ENCODE results near the gene REC8. TPM values are rescaled to one million over a fixed set of nuclear protein-coding genes. Genes with fewer than 3 reads are reported as not detected.
"Not testable (repeated sequence)": the region's sequence is repeated elsewhere in the genome, so short reads cannot be mapped to it uniquely, and the experiment has no call there.

Gene REC8
- total RNA-seq, 1 donor from 2014 or later: 1.7 TPM

DNA sequence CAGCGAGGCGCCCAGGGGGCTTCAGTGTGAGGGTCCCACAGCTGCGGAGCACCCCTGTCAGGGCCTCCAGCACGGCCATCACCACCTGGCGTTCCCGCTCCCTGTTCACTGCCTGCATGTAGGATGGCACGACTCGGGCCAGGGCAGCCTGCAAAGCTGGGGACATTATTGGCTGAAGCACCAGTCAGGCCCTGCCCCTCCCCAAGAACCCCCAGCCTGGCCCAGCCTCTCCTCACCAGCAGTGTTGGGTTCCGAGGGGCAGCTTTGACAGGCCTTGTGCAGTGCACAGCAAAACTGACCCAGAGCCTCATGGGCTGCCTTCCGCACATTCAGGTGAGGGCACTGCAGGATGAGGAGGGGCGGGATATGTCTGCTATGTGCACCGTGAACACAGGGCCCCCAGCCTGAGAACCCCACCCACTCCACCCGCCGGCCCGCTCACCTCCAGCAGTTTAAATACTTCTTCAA, 11.2 kb downstream of the REC8 start:
- DNase-seq (ENCODE audit: low read depth in 2 of 2): no peak

- DNase-seq (ENCODE audit: low read depth in 2 of 2): no peak
Measured at GRCh38 chr14:24184104-24184970, 12.5 kb downstream of the REC8 start.

GRCh38 chr14:24185026-24185425, 13.1 kb downstream of the REC8 start:
- no peak for DNase-seq (ENCODE audit: low read depth in 2 of 2)

- DNase-seq (ENCODE audit: low read depth in 2 of 2): no peak
Measured at GRCh38 chr14:24185741-24186140, 13.9 kb downstream of the REC8 start.

- no peak for DNase-seq (ENCODE audit: low read depth in 2 of 2)
Measured at GRCh38 chr14:24186831-24187538, 15.1 kb downstream of the REC8 start.

GRCh38 chr14:24187539-24187915, 15.6 kb downstream of the REC8 start:
- DNase-seq (ENCODE audit: low read depth in 2 of 2): no peak

- peak; percentile 98 to 99 for DNase-seq (ENCODE audit: low read depth in 2 of 2)
Measured at GRCh38 chr14:24188251-24189058, 16.6 kb downstream of the REC8 start, which contains the start of gene IPO4. IPO4 (minus strand) TSS chr14:24188816; CDS start chr14:24188787, 29 bp downstream.

DNA sequence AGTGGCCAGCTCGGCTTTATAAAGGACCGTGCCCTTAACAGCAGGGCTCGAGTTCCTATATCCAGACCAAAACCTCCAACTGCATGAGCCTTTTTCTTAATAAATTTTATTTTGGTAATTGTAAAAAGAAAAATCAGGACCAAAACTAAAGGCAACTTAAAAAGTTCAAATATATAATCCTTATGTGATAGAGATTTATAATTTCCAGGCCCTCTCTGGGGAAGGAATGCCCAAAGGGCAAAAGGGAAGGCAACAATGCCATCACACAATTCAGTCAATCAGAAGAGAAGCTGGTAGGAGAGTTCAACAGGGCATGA, 17.1 kb downstream of the REC8 start:
- DNase-seq (ENCODE audit: low read depth in 2 of 2): no peak

GRCh38 chr14:24189460-24189859, 17.6 kb downstream of the REC8 start:
- DNase-seq (ENCODE audit: low read depth in 2 of 2): no peak

GRCh38 chr14:24190416-24190815, 18.5 kb downstream of the REC8 start:
- DNase-seq (ENCODE audit: low read depth in 2 of 2): no peak

DNA sequence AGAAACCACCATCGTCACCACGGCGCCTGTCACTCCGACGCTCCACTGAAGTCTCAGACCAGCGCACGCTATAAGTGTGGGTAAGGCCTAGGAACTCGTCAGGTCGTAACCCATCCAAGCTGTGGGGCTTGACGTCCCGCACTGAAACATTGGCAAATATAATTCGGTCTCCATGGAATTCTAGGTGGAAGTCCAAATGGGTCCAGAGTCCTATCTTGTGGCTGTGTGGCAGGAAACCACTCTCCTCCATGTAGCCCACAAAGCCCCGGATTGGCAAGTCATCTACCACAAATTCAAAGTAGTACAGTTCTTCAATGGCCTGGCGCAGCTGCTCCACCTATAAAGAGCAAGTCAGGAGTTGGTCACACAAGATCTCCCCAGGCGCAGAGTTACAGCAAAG, 21.1 kb downstream of the REC8 start:
- no peak for DNase-seq (ENCODE audit: low read depth in 2 of 2)

DNA sequence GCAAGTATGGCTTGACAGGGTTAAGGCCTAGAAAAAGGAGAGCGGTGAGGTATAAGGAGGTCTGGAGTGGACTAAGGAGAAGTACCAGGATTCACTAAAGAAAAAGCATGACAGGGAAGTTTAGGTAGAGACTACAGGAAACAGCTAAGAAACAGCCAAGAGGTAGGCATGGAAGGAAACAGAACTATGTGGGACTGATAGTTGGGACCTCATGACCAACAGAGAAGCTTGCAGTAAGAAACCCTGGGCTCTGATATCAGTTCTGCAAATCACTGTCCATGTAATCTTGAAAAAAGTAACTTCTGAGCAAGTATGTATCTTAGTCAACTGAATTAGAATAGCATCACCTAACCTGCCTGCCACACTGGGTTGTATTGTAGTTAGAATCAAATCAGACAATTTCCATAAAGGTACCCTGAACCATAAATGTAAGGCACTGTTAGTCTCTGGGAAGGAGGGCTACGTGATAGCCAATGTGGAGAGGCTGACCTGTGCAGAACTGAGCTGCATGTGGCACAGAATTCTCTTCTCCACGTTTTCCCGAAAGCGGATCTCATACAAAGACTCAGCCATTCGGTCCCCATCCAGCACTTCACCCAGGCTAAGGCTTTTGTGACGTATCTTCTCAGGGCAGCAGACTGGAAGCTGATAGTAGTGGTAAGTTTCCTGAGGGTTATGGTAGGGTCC, 22.4 kb downstream of the REC8 start:
- DNase-seq (ENCODE audit: low read depth in 2 of 2): no peak

GRCh38 chr14:24194873-24195185, 22.9 kb downstream of the REC8 start:
- no peak for DNase-seq (ENCODE audit: low read depth in 2 of 2)

- DNase-seq (ENCODE audit: low read depth in 2 of 2): peak; percentile 72 to 91
Measured at GRCh38 chr14:24195186-24196070, 23.5 kb downstream of the REC8 start, which contains the start of gene TM9SF1. TM9SF1 (minus strand) TSS chr14:24195441; CDS start chr14:24195019, 422 bp downstream.

DNA sequence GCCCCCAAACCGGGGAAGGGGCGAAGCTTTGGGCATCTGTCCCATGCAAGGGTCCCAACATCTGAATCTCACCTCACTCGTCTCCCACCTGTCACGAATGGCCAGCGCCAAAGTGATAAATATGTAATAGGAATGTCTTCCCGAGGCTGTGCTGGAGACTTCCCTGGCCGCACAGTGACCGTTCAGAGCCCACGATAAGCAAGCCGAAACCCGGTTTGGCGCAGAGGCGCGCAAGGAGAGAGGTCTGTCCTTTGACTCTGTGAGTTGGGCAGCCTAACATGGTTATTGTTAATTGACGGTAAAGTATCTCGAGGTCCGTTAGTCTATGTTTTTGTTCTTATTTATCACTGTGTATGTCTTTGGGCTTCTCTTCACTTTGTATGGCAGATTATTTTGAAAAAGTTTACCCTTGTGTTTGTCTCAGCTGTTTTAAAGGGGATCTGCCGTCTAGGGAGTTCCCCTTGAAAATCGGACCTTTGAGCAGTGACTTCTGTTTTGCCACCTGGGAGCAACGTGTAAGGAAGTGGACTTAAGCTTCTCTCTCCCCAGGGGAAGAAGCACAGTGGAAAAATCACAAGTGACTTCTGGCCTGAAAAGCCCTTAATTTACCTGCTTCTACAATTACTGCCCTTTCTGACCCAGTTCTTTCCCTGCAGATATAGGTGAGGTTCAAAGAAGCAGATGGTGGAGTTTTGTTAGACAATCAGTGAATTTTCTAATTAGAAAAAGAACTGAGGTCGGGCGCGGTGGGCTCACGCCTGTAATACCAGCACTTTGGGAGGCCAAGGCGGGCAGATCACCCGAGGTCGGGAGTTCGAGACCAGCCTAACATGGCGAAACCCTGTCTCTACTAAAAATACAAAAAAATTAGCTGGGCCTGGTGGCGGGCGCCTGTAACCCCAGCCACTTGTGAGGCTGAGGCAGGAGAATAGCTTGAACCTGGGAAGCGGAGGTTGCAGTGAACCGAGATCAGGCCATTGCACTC, 24.5 kb downstream of the REC8 start:
- peak in 1 of 2 donors; percentile 17 for DNase-seq (ENCODE audit: low read depth in 2 of 2)

- DNase-seq (ENCODE audit: low read depth in 2 of 2): no peak
Measured at GRCh38 chr14:24197056-24197450, 25.2 kb downstream of the REC8 start.

DNA sequence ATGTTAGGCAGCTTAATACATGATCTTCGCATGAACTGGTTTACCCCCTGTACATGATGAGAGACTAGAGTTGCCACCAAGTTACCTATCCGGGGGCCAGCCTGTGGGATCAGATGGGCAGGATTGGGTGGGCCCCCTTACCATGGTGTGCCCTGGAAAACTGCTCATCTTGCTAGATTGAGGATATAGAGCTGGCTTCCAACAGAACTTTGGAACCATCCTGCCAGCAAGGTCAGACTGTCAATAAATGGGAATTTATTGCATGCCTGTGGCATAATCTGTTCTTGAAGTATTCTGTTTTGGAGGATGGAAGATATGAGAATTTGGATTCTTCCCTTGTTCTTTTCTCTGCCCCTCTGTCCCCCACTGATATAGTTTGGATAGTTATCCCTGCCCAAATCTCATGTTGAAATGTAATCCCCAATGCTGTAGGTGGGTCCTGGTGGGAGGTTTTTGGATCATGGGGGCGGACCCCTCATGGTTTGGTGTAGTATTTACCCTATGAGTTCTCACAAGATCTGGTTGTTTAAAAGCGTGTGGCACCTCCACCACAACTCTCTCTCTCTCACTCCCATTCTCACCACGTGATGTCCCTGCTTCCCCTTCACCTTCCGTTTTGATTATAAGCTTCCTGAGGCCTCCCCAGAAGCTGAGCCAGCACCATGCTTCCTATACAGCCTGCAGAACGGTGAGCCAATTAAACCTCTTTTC, 27.1 kb downstream of the REC8 start:
- DNase-seq (ENCODE audit: low read depth in 2 of 2): no peak

GRCh38 chr14:24202538-24202937, 30.7 kb downstream of the REC8 start:
- not testable (repeated sequence) for DNase-seq (ENCODE audit: low read depth in 2 of 2)

All from dermis microvascular lymphatic vessel endothelial cell (primary cell).